Tibial nerve (tissue), 4 donors: ENCODE results near the gene RAB5B. TPM values are rescaled to one million over a fixed set of nuclear protein-coding genes. Genes with fewer than 3 reads are reported as not detected.

Experiments
- DNase-seq, 2 donors: peaks; one replicate each; pipeline ENCODE4 v3.0.0-alpha.2; 2019; ENCODE audit warnings: low spot score in 2 of 2
- H3K27ac ChIP-seq, 4 donors: fragments of 200-600 bp; sonication (generic) in 3 of 4; one replicate each; pipeline ENCODE4 v1.5.1; 2017 to 2019; ENCODE audit warnings: mild to moderate bottlenecking in 1 of 4
- H3K27me3 ChIP-seq, 2 donors: fragments of 200-600 bp; sonication (generic) in 1 of 2; one replicate each; pipeline versions ENCODE4 v1.5.1 to v1.6.0; 2017 to 2019
- H3K36me3 ChIP-seq, 3 donors: fragments of 200-600 bp; sonication (generic); one replicate each; pipeline ENCODE4 v1.5.1; 2018 to 2019
- H3K4me1 ChIP-seq, 4 donors: fragments of 200-600 bp; sonication (generic) in 3 of 4; one replicate each; pipeline ENCODE4 v1.5.1; 2017 to 2019
- H3K4me3 ChIP-seq, 4 donors: fragments of 200-600 bp; sonication (generic) in 3 of 4; one replicate each; pipeline ENCODE4 v1.5.1; 2017 to 2019; ENCODE audit warnings: mild to moderate bottlenecking in 1 of 4, moderate library complexity in 1 of 4
- H3K9me3 ChIP-seq, 4 donors: fragments of 200-600 bp; sonication (generic) in 3 of 4; one replicate each; pipeline ENCODE4 v1.5.1; 2017 to 2019
- EP300 ChIP-seq, 2 donors: sonication (generic); formaldehyde crosslinking; IDR thresholded peaks; one replicate each; pipeline ENCODE4 v1.6.1; 2017; ENCODE audit warnings: antibody characterized with exemption in 2 of 2, mild to moderate bottlenecking in 1 of 2
- POLR2A ChIP-seq, 2 donors: fragments of 450-650 bp; IDR thresholded peaks; one replicate each; pipeline ENCODE4 v1.6.1; 2017; ENCODE audit warnings: antibody characterized with exemption in 2 of 2, mild to moderate bottlenecking in 2 of 2, moderate library complexity in 2 of 2
- WGBS, 2 donors: methylation state at CpG; one replicate each; pipeline ENCODE4 v1.1.5; 2018; 5-methylcytosine and 5-hydroxymethylcytosine counted together
- total RNA-seq, 4 donors: library from RNA; depleted of rRNA; stranded (reverse); fragments of >200 nt; gene quantifications; one replicate each; pipeline ENCODE4 v1.1.0, GENCODE V29; 2016
- TF ChIP-seq, protein P1 (sequence below), 5 experiments: fragments of 200-600 bp in 3 of 5; fragments of 450-650 bp in 2 of 5; sonication (generic) in 3 of 5; IDR thresholded peaks; one replicate each; pipeline ENCODE4 v1.5.1; 2016 to 2019; ENCODE audit warnings: antibody characterized with exemption in 5 of 5, mild to moderate bottlenecking in 3 of 5, moderate library complexity in 2 of 5

RAB5B gene
- total RNA-seq, 4 donors from 2014 or later, result 71.7 to 111 (median 83.0) TPM

DNA sequence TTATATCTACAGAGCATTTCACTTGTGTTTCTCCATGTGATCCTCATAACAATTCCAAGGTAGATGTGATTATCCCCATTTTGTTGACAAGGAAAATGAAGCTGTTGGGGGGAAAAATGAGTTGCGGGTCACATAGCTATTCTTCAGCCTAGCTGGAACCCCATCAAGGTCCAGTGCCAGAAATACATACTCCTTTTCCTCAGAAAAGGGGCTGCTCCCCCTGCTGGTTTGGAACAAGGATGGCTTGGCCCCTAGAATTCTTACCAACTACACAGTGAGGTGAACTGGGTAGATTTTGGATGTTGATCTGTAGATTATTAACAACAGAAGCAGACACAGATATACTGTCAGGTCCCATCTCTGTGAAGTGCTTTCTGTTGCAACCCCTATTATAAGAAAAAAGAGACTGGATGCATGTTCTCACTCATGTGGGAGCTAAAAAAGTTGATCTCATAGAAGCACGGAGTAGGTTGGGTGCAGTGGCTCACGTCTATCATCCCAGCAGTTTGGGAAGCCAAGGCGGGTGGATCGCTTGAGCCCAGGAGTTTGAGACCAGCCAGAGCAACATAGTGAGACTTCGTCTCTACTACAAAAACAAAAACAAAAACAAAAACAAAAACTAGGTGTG lies 55.9 kb downstream of the RAB5B start:
- Histone ChIP-seq H3K9me3 (no peaks in the 10 kb centered on the region), H3K27me3 (no peaks in the 10 kb centered on the region), H3K36me3 (peaks cover 0 to 81% (median 7%) of the 10 kb centered on the region in 3 donors), H3K4me1 (no peaks in the 10 kb centered on the region), H3K27ac (no peak overlapping the region), H3K4me3 (no peak overlapping the region)
- DNase-seq, result peak in 1 of 2 donors; percentile 33
- TF ChIP-seq EP300 (IDR thresholded peaks at IDR 0.05), result no peak
- TF ChIP-seq, protein P1, sequence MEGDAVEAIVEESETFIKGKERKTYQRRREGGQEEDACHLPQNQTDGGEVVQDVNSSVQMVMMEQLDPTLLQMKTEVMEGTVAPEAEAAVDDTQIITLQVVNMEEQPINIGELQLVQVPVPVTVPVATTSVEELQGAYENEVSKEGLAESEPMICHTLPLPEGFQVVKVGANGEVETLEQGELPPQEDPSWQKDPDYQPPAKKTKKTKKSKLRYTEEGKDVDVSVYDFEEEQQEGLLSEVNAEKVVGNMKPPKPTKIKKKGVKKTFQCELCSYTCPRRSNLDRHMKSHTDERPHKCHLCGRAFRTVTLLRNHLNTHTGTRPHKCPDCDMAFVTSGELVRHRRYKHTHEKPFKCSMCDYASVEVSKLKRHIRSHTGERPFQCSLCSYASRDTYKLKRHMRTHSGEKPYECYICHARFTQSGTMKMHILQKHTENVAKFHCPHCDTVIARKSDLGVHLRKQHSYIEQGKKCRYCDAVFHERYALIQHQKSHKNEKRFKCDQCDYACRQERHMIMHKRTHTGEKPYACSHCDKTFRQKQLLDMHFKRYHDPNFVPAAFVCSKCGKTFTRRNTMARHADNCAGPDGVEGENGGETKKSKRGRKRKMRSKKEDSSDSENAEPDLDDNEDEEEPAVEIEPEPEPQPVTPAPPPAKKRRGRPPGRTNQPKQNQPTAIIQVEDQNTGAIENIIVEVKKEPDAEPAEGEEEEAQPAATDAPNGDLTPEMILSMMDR (IDR thresholded peaks at IDR 0.05), result peak; percentile 31 to 59 (median 51)
- 74 to 80% methylated on average over 6 of the region's 6 CpGs for WGBS, 2 donors

DNA sequence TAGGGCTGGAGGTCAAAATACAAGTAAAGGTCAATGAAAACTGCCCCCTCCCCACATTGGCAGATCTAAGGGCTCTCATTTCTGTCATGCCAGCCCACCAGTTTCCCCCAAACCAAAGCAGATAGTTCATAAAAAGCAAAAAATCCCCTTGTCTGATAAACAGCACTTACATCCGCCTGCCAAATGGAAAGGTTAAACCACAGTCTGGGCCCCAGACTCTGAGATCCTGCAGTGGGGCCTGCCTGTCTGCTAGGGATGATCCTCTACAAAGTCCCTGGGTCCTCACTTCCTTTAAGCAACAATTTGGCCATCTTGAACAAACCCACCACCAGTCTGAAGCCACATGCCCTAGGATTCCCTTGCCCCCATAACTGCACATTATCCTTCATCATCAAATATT lies 58.1 kb downstream of the RAB5B start:
- Histone ChIP-seq H3K9me3 (no peaks in the 10 kb centered on the region), H3K27ac (no peak overlapping the region), H3K4me1 (no peaks in the 10 kb centered on the region), H3K36me3 (peaks cover 0 to 81% (median 7%) of the 10 kb centered on the region in 3 donors), H3K4me3 (no peak overlapping the region), H3K27me3 (no peaks in the 10 kb centered on the region)
- DNase-seq, result no peak
- WGBS, 2 donors, result 87 to 89% methylated on average over 1 of the region's 1 CpG
- TF ChIP-seq POLR2A (IDR thresholded peaks at IDR 0.05) (no peak), EP300 (IDR thresholded peaks at IDR 0.05) (no peak)
- TF ChIP-seq, protein P1 (IDR thresholded peaks at IDR 0.05), result no peak

DNA sequence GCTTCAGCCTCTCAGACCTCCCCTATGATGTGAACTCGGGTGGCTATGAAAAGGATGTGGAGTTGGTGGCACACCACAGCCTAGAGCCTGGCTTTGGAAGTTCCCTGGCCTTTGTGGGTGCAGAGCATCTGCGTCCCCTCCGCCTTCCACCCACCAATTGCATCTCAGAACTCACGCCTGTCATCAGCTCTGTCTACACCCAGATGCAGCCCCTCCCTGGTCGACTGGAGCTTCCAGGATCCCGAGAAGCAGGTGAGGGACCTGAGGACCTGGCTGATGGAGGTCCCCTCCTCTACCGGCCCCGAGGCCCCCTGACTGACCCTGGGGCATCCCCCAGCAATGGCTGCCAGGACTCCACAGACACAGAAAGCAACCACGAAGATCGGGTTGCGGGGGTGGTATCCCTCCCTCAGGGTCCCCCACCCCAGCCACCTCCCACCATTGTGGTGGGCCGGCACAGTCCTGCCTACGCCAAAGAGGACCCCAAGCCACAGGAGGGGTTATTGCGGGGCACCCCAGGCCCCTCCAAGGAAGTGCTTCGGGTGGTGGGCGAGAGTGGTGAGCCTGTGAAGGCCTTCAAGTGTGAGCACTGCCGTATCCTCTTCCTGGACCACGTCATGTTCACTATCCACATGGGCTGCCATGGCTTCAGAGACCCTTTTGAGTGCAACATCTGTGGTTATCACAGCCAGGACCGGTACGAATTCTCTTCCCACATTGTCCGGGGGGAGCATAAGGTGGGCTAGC lies 60.9 kb downstream of the RAB5B start:
- no peak for TF ChIP-seq EP300 (IDR thresholded peaks at IDR 0.05)
- no peak for TF ChIP-seq POLR2A (IDR thresholded peaks at IDR 0.05)
- TF ChIP-seq, protein P1 (IDR thresholded peaks at IDR 0.05), result no peak
- WGBS, 2 donors, result 85% methylated on average over 18 to 20 of the region's 21 CpGs
- Histone ChIP-seq H3K9me3 (no peaks in the 10 kb centered on the region), H3K27ac (no peak overlapping the region), H3K4me3 (no peak overlapping the region), H3K36me3 (peaks cover 0 to 72% (median 0%) of the 10 kb centered on the region in 3 donors), H3K4me1 (no peaks in the 10 kb centered on the region), H3K27me3 (no peaks in the 10 kb centered on the region)
- no peak for DNase-seq

DNA sequence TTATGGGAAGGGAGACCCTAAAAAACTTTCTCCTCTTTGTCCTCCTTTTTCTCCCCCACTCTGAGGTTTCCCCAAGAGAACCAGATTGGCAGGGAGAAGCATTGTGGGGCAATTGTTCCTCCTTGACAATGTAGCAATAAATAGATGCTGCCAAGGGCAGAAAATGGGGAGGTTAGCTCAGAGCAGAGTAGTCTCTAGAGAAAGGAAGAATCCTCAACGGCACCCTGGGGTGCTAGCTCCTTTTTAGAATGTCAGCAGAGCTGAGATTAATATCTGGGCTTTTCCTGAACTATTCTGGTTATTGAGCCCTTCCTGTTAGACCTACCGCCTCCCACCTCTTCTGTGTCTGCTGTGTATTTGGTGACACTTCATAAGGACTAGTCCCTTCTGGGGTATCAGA lies 63.3 kb downstream of the RAB5B start:
- Histone ChIP-seq H3K36me3 (peaks cover 0 to 63% (median 0%) of the 10 kb centered on the region in 3 donors), H3K4me3 (no peak overlapping the region), H3K9me3 (no peaks in the 10 kb centered on the region), H3K27me3 (no peaks in the 10 kb centered on the region), H3K4me1 (peaks cover 0 to 10% (median 4%) of the 10 kb centered on the region in 4 donors), H3K27ac (no peak overlapping the region)
- TF ChIP-seq, protein P1 (IDR thresholded peaks at IDR 0.05), result no peak
- TF ChIP-seq POLR2A (IDR thresholded peaks at IDR 0.05) (no peak), EP300 (IDR thresholded peaks at IDR 0.05) (no peak)
- WGBS, 2 donors, result 77 to 82% methylated on average over 2 of the region's 2 CpGs
- DNase-seq, result no peak

DNA sequence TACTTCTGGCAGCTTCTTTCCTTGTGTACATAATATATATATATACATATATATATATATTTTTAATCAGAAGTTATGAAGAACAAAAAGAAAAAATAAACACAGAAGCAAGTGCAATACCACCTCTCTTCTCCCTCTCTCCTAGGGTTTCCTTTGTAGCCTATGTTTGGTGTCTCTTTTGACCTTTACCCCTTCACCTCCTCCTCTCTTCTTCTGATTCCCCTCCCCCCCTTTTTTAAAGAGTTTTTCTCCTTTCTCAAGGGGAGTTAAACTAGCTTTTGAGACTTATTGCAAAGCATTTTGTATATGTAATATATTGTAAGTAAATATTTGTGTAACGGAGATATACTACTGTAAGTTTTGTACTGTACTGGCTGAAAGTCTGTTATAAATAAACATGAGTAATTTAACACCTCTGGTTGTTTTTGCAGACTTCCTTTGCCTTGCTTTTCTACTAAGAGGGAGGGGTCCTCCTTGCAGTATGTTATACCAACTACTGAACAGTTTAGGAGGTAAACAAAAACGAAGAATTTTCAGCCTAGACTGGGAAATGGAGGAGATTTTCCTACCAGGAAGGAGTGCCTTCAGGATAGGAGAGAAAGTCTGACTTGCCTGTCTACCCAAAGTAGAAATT lies 64.3 kb downstream of the RAB5B start:
- peaks cover 0 to 17% (median 10%) of the 10 kb centered on the region in 4 donors for H3K4me1 ChIP-seq
- 66 to 73% methylated on average over 2 of the region's 2 CpGs for WGBS, 2 donors
- no peaks in the 10 kb centered on the region for H3K27me3 ChIP-seq
- TF ChIP-seq POLR2A (IDR thresholded peaks at IDR 0.05) (no peak), EP300 (IDR thresholded peaks at IDR 0.05) (no peak)
- TF ChIP-seq, protein P1 (IDR thresholded peaks at IDR 0.05), result no peak
- no peak overlapping the region for H3K4me3 ChIP-seq
- H3K36me3 ChIP-seq, result peaks cover 0 to 57% (median 0%) of the 10 kb centered on the region in 3 donors
- no peak overlapping the region for H3K27ac ChIP-seq
- no peak for DNase-seq
- no peaks in the 10 kb centered on the region for H3K9me3 ChIP-seq
